GM18502 (cell line): ENCODE data around the gene PLPPR2.
"Not testable (repeated sequence)": the region's sequence is repeated elsewhere in the genome, so short reads cannot be mapped to it uniquely, and the experiment has no call there.

Experiments
- ATAC-seq: cut with Tn5 transposase; IDR thresholded peaks from one replicate; pipeline ENCODE4 v1.9.1; 2021; ENCODE audit warnings: mild to moderate bottlenecking; ENCODE audit not compliant: unreplicated experiment, poor library complexity

Gene PLPPR2

DNA sequence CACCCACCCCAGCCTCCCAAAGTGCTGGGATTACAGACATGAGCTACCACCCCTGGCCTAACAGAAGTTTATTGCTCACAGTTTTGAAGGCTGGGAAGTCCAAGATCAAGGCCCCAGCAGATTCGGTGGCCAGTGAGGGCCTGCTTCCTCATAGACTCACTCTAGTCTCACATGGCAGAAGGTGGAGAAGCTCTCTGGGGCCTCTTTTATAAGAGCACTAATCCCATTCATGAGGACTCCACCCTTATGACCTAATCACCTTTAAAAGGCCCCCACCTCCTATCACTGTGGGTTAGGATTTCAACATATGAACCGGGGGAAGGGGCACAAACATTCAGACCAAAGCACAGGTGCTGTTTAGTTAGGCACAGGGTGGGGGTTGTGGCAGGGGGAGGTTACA lies 12.3 kb downstream of the PLPPR2 start:
- ATAC-seq, result no peak

DNA sequence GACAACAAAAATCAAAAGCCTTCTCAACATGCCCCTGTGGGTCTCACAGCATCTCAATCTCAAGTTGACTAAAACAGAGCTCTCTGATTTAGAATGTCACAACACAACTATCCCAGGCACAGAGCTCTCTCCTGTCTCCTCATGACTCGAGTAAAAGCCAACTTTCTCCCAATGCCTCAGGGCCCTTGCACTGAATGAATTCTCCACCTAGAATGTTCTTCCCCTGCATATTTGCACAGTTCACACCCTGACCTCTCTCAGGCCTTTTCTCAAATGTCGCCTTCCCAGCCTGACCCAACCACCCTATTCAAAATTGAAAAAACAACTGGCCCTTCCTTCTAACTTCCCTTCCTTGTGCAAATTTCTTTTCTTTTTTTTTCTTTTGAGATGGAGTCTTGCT lies 15.5 kb downstream of the PLPPR2 start:
- no peak for ATAC-seq

- ATAC-seq, result no peak
Measured at GRCh38 chr19:11373166-11373884, 18.1 kb downstream of the PLPPR2 start.

GRCh38 chr19:11373885-11374432 lies 18.7 kb downstream of the PLPPR2 start:
- no peak for ATAC-seq

- ATAC-seq, result peak; percentile 85
Measured at GRCh38 chr19:11374433-11375142, 19.4 kb downstream of the PLPPR2 start, which contains the start of gene SWSAP1. TSS of gene SWSAP1 (plus strand) at chr19:11374666. CDS start at chr19:11374681, 15 bp downstream.

DNA sequence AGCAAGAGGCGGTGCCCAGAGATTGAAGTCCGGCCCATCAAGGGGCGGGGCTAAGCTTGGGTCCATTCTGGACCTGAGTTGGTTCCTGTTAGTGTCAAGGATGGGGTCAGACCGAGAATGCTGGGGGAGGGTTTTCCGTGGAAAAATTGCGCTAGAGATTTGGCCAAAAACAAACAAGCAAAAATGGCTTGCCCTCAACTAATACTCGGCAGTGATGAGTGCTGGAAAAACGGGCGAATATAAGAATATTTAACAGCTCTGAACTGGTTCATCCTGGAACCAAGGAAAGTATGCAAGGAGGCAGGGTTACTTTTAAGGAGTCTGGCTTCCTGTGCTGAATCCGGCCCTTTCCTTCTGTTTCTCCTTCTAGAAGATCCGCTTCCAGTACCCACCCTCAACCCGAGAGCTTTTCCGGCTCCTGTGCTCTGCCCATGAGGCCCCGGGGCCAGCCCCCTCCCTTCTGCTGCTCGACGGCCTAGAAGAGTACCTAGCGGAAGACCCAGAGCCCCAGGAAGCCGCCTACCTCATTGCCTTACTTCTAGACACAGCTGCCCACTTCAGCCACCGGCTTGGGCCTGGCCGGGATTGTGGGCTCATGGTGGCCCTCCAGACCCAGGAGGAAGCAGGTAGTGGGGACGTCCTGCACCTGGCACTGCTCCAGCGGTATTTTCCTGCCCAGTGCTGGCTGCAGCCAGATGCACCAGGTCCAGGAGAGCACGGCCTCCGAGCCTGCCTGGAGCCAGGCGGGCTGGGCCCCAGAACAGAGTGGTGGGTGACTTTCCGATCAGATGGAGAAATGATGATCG lies 20.1 kb downstream of the PLPPR2 start:
- ATAC-seq, result no peak

GRCh38 chr19:11377237-11377636 lies 22.0 kb downstream of the PLPPR2 start:
- no peak for ATAC-seq

GRCh38 chr19:11377756-11378155 lies 22.5 kb downstream of the PLPPR2 start:
- ATAC-seq, result no peak

DNA sequence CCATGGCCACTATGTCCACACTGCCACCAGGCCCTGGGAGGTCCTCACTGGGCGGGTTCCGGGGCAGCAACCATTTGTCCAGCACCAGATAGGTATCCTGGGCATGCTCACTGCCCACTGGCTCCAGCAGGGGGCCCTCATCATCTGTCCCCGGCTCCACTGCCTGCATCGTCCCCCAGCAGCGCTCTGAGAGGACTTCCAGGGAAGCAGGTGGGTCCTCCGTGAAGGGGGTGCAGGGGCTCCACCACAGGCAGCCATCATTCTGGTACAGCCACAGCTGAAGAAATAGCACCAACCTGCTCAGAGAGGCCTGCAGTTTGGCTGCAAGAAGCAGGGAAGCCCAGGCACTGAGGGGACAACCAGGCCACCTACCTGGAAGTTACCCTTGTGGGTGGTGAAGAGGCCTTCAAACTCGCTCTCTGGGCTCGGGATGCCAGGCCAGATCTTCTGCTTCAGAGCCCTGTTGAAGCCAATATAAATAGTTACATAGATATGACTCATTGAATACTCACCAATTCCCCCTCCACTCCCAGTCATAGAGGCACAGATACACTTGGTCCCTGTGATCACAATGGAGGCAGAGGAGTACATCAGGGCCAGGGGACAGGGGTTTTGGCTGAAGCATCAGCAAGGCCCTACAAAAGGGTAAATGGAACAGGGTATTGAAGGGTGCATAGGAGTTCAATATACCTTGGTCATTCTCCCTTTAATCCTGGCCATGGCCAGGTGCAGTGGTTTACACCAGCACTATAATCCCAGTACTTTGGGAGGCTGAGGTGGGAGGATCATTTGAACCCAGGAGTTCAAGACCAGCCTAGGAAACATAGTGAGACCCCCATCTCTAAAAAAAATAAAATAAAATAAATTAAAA lies 23.3 kb downstream of the PLPPR2 start:
- no peak for ATAC-seq

GRCh38 chr19:11379269-11379845 lies 24.1 kb downstream of the PLPPR2 start:
- ATAC-seq, result not testable (repeated sequence)

DNA sequence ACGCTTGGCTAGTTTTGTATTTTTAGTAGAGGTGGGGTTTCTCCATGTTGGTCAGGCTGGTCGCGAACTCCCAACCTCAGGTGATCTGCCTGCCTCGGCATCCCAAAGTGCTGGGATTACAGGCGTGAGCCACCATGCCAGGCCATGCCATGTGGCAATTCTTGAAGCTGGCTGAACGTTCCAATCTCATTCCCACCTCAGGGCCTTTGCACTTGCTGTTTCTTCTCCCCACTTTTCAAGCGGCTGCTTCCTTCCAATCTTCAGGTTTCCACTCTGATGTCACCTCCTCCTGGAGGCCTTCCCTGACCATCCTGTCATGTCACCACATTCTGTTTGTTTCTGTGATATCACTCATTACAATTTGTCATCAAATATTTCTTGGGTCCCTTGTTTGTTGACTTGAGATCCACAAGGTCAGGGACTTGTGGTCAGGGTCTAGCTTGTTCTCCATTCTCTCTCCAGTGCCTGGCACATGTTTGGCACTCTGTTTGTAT lies 24.7 kb downstream of the PLPPR2 start:
- ATAC-seq, result no peak

DNA sequence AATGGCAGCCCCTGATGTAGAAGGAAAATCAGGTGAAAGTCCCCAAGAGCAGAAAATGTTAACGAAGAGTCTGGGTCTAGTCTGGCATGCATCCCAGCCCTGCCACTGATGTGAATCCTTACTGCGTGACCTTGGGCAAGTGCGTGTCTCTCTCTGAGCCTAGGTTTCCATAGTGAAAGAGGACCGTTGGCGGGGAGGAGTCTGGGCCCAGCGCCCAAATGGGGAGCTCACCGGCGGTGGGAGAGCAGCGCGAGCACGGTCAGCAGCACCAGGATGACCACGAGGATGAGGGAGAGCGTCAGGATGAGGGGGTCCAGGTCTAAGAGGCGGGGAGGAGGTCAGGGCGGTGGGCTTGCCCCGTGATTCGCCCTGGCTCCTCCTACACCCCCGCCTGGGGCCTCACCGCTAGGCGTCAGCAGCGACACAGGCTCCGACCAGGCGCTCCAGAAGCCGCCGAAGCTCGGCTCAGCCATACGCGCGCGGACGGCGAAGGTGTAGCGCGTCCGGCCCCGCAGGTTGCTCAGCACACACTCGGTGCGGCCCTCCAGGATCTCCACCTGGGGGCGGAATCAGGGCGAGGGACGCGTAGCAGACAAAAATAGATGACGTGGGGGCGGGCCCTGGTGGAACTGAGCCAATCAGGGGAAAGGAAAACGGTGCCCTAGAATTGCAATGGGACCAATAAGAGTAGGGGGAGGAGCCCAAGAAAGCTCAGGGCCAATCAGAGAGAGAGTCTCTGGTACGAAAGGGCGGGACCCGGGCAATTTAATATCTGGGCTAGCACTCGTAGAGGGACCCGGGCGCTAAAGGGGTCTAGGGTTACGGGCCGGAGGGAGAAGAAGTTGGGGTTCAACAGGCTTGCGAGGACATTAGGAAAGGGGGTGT lies 25.7 kb downstream of the PLPPR2 start:
- peak; percentile 77 for ATAC-seq

GRCh38 chr19:11382898-11383705 lies 27.9 kb downstream of the PLPPR2 start:
- ATAC-seq, result no peak

DNA sequence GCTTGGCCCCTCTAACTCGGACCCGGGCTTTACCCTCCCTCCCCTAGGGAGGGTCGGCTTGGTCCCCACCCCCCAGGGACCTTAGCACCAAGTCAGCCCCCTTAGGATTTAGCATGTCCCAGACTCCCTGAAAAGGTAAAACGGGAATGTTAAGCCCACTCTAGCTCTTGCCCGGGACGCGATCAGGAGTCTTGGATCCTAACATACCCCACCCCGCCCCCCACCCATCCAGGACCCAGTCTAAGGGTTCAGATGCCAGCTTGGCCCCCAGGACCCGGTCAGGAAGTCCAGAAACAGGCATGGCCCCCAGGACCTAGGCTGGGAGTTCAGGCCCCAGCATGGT lies 28.4 kb downstream of the PLPPR2 start:
- no peak for ATAC-seq

DNA sequence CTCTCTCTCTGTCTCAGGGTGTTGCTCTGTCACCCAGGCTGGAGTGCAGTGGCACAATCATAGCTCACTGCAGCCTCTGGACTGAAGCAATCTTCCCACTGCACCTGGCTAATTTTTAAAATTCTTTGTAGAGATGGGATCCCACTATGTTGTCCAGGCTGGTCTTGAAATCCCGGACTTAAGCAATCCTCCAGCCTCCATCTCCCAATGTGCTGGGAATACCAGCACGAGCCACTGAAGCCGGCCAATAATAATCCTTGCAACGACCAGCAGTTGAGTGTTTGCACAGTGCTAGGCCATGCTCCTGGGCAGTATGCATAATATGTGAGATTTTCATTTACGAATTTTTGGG lies 29.5 kb downstream of the PLPPR2 start:
- no peak for ATAC-seq

GRCh38 chr19:11387162-11388034 lies 32.2 kb downstream of the PLPPR2 start:
- ATAC-seq, result no peak

- ATAC-seq, result no peak
Measured at GRCh38 chr19:11390359-11390758, 35.1 kb downstream of the PLPPR2 start.
